ENCODE data around the gene NEK11.
A peak's percentile ranks its signal among the peaks of the same experiment; 100 is the strongest.
"Not testable (repeated sequence)": the region's sequence is repeated elsewhere in the genome, so short reads cannot be mapped to it uniquely, and the experiment has no call there.

The NEK11 gene

DNA sequence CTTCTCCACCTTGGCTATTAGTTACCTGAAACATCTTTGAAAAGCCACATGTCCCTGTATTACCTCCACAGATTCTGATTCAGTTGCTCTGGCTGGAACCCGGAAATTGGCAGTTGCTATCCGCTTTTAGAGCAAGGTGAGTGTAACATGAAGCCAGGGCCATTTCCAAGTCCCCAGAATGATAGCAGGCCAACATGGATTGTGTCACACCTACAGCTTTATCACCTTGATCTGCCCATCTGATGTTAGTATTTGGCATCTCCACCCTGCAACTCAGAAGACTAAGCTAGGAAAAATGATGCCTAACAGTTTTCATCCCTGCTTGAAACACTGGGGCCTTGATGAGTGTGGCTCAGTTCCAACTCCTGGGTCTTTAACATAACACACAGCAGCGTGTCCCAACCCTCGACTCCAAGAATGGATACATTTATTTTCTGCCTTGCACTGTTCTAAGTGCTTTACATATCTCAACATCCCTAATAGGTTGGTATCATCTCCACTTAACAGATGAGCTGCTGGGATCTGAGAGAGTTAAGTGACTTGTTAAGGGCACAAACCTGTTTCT lies 333.6 kb downstream of the NEK11 start:
- DNase-seq (ENCODE audit: low spot score) = no peak

DNA sequence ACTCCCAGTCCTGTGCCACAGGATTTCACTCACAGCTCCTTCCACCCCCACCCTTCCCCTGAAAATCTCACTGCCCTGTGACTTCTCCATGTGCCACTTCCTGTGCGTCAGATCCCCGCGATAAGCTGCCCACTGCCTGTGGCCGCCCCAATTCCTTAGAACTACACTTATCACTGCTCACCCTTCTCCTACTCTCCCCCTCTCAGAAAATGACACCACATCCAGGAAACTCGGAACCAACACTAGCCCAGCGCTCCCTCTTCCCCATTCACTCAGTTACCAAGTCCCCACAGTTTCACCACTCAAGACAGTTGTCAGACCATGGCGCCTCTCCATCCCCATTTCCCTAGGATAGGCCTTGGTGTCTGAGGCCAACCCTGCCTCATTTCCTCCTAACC lies 334.4 kb downstream of the NEK11 start:
- not testable (repeated sequence) for DNase-seq (ENCODE audit: low spot score)

DNA sequence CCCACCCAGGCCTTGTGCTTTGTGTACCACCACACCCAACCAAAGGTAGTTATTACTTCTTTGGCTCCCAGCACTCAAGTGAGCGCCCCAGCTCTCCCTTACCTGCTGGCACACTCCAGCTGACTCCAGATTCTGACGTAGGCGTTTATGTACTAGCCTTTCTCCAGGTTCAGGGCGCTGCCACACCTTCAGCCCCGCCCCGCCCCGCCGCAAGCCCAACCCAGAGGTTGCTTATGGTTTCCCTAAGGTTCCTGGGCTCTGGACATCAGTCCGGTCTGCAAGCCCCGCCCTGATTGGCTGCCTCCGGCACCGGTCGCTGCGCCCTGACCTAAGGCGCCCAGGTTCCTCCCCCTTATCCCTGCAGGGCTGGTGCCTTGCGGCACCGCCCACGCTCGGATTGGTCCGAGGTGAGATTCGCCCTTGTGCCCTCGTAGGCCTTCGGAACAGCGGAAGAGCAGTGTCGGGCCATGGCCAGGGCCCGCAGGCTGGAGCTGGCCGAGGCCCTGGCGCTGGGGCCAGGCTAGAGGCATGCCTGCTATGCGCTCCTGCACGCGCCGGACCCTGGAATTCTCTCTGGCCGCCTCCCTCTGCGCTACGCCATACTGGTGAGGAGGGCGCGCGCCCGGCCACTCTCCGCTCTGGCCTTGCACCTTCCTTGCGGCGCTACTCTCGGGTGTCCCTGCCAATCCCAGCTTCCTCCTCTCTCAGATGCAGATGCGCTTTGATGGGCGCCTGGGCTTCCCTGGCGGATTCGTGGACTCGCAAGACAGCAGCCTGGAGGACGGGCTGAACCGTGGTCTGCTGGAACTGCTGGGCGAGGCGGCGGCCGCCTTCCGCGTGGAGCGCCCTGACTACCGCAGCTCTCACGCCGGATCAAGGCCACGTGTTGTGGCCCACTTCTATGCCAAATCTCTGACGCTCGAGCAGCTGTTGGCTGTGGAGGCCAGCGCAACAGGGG lies 335.1 kb downstream of the NEK11 start:
- peak; percentile 30 for DNase-seq (ENCODE audit: low spot score)

DNA sequence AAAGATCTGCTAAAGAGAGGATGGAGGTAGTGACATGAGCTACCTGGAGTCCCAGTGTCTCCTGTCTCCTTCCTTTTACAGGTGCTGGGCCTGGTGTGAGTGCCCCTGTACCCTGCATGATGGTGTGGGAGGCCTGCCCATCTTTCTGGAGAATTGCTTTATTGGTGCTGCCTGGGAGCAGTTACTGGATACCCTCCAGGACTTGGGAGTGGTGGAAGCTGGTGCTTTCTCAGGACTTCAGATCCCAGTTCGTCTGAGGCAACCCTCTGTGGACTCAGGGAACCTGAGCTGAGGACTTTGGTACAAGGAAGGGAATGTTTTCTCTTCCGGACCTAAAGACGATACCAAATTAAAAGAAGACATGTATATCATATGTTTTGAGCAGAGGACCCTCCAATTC lies 336.6 kb downstream of the NEK11 start:
- DNase-seq (ENCODE audit: low spot score) = no peak

DNA sequence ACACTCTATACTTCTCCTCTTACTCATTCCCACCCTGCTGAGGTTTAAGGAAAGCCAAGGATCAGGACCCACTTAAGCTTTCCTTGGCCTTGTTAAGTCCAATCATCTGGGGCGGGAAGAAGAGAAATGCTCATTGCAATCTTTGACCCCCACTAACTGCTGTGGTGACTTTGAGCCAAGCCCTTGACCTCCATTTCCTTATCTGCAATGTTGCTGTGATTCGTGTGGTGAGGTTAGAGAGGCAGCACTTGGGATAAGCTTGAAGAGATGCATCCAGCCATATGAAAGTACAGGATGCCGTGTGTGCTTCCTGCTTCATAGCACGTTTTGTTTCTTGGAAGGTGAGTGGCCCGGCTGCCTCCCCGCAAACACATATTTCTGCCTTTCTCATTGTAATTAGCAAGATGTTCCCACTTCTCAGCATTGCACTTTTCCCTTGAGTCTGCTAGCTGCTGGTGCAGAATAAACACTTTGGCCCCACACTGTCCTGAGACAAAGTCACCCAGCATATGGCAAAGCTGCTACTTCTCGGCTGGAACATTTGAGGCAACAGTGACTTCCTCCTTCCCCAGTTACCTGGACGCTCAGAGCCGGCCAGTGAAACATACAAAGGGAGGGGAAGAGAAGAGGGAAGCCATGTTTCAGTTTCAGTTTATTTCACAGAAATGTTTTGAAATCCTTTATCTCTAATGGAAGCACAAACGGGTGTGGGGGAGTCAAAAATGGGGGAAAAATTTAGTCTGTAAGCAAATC lies 344.4 kb downstream of the NEK11 start:
- no peak for DNase-seq (ENCODE audit: low spot score)

DNA sequence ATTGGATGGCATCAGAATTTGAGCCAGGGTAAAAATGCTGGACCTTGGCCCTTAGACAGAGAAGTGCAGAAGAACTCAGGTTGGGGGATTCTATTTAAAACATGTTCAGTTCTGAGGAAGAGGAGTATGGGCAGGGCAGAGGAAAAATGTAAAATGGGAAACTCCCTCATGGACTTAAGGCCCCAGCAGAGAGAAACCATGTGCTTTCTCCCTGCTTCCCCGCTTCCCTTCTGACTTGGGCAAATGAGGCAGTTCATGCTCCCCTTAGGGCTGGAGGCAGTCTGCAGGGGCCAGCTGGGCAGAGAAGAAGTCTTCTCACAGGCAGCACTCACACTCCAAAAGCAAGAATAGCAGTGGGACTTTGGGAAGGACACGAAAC lies 345.0 kb downstream of the NEK11 start:
- DNase-seq (ENCODE audit: low spot score) = no peak

DNA sequence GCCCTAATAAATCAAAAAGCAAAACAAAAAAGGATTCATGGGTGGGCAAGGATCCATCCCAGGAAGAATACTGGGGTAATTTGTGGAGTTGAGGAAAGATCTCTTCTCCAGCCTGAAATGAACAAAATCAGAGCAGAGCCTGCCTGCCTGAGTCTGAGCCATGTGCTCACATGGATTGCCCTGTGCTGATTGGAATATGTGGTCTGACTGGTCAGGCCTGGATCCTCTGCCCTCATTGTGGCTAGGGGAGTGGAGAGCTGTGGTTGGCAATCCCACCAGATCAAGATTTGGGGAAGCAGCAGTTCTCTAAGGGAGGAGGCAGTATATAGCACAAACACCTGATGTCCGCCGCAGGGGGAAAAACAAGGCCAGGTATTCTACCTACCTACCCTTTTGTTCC lies 348.1 kb downstream of the NEK11 start:
- no peak for DNase-seq (ENCODE audit: low spot score)

DNA sequence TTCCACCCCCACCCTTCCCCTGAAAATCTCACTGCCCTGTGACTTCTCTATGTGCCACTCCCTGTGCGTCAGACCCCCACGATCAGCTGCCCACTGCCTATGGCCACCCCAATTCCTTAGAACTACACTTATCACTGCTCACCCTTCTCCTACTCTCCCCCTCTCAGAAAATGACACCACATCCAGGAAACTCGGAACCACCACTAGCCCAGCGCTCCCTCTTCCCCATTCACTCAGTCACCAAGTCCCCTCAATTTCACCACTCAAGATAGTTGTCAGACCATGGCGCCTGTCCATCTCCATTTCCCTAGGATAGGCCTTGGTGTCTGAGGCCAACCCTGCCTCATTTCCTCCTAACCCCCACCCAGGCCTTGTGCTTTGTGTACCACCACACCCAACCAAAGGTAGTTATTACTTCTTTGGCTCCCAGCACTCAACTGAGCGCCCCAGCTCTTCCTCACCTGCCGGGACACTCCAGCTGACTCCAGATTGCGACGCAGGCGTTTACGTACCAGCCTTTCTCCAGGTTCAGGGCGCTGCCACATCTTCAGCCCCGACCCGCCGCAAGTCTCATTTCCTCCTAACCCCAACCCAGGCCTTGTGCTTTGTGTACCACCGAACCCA lies 354.3 kb downstream of the NEK11 start:
- DNase-seq (ENCODE audit: low spot score) = not testable (repeated sequence)

DNA sequence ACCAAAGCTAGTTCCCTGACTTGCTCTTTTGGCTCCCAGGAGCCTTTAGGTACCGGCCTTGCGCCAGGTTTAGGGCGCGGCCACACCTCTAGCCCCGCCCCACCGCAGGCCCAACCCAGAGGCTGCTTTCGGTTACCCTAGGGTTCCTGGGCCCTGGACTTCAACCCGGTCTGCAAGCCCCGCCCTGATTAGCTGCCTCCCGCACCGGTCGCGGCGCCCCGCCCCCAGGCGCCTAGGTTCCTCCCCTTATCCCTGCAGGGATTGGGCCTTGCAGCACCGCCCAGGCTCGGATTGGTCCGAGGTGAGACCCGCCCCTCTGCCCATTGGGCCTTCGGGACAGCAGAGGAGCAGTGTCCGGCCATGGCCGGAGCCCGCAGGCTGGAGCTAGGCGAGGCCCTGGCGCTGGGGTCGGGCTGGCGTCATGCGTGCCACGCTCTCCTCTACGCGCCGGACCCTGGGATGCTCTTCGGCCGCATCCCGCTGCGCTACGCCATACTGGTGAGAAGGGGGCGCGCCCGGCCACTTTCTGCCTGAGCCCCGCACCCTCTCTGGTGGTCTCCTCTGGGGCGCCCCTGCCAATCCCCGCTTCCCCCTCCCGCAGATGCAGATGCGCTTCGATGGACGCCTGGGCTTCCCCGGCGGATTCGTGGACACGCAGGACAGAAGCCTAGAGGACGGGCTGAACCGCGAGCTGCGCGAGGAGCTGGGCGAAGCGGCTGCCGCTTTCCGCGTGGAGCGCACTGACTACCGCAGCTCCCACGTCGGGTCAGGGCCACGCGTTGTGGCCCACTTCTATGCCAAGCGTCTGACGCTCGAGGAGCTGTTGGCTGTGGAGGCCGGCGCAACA lies 355.0 kb downstream of the NEK11 start, which contains the start of gene NUDT16:
NUDT16 (plus strand) TSS at position 330 of the 847 bp plus-strand sequence; CDS start at position 361, 31 bp downstream.
- peak; percentile 89 for DNase-seq (ENCODE audit: low spot score)

DNA sequence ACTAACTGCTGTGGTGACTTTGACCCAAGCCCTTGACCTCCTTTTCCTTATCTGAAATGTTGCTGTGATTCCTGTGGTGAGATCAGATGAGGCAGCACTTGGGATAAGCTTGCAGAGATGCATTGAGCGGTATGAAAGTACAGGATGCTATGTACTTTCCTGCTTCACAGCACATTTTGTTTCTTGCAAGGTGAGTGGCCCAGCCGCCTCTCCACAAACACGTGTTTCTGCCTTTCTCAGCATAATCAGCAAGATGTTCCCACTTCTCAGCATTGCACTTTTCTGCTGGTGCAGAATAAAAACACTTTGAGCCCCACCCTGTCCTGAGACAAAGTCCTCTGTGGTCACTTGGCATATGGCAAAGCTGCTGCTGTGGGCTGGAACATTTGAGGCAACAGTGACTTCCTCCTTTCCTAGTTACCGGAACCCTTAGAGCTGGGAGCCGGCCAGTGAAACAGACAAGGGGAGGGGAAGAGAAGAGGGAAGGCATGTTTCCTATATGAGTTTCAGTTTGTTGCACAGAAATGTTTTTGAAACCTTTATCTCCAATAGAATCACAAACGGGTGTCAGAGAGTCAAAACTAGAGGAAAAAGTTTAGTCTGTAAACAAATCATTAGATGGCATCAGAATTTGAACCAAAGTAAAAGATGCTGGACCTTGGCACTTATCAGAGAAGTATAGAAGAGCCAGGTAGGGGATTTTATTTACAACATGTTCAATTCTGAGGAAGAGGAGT lies 359.9 kb downstream of the NEK11 start:
- no peak for DNase-seq (ENCODE audit: low spot score)

DNA sequence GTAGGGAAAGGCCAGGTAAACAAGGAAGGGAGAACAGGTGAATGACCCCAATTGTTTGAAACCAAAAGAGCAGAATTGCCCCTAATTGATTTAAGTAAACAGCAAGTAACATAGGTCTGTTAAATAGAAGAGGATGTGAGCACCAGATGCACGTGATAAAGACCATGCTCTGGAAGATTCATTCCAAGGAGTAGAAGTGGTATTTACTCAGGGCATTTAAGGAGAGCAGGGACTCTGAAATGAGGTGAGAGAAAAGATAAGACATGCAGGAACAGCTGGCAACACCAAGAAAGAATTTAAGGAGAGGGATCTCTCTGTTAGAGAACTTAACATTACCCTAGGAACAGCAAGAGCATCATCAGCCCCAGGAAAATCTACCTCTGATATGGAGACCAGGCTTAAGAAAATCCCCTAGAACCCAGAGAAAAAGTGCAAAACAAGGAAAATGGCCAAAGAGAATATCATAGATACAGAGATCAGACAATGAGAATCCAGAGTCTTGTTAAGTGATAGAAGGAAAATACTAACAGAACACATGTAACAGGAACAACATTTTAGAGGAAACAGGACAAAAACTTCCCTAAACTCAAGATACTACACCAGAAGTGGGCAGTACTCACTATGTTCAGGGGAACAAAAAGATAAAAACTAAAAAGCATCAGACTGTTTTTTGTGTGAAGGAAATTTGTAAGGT lies 361.3 kb downstream of the NEK11 start:
- DNase-seq (ENCODE audit: low spot score) = no peak

DNA sequence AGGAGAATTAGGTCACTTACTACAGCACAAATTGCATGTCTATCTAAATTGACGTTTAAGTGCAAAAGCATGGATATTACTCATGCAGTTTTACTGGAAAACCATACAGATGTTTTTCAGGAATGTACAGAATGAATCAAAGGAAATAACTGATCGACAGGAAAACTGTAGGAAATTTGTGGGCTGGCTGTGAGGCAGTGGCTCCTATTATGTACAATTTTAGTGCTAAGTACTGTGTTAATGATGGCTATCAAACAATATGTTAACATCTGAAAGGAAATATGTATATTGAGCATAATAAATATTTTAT lies 361.8 kb downstream of the NEK11 start:
- no peak for DNase-seq (ENCODE audit: low spot score)

DNA sequence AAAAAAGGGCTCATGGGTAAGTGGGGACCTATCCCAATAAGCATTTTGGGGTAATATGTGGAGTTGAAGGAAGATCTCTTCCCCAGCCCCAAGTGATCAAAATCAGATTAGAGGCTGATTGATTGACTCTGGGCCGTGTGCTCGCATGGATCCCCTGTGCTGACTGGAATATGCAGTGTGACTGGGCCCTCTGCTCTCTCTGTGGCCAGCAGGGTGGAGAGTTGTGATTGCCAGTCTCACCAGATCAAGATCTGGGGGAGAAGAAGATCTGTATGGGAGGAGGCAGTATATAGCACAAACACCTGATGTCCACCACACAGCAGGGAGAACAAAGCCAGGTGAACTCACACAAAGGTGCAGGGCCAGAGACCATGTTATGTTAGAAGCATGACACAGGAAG lies 363.7 kb downstream of the NEK11 start:
- no peak for DNase-seq (ENCODE audit: low spot score)

DNA sequence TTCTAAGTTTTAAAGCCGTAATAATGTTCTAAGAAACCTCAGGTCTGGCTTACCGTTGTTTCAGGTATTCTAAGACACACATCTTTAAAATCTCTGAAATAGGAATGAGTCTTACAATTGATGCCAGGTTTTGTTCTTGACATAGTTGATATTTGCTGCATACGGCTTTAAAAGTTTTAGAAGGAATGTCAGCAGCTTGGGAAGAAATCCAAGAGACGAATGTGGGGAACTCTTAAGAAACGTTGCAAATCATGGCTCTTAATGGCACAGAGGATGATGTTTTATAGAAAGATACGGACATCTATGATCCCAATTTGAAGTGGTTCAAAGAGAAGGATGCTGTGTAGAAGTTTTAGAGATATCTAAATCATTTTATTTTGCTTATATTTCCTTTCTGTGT lies 366.4 kb downstream of the NEK11 start:
- no peak for DNase-seq (ENCODE audit: low spot score)

DNA sequence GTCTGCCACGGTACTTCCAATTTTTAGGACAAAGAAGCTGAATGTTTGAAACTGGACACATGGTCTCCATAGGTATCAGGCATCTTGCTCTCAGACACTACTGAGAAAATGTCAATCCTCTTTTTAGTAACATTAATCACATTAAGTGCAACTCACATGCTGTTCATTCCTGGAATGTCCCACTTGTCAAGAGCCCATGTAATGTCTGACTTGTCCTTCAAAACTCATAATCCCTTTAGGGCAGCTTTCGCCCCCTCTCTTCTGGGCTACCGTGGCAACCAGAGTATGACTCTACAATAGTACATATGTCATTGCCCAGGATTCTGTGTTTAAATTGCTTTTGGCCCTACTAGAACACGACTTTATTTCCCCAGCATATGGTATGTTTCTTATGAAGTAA lies 367.2 kb downstream of the NEK11 start:
- no peak for DNase-seq (ENCODE audit: low spot score)

DNA sequence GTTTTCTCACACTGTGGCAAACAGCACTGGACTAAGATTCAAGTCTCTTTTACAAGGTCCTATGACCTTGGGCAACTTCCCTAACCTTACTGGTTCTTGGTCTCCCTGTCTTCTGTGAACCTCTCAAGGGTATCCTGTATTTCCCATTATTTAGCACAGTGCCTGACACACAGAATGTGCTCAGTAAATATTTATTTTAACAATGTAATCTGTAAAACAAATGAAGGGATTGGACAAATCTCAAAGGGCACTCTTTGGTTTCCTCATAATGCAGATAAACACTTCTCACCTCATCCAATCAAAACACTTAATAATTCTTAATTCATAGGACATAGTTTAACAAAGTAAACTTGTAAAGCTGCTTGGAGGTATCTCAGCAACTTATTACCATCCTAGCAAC lies 367.7 kb downstream of the NEK11 start:
- no peak for DNase-seq (ENCODE audit: low spot score)

DNA sequence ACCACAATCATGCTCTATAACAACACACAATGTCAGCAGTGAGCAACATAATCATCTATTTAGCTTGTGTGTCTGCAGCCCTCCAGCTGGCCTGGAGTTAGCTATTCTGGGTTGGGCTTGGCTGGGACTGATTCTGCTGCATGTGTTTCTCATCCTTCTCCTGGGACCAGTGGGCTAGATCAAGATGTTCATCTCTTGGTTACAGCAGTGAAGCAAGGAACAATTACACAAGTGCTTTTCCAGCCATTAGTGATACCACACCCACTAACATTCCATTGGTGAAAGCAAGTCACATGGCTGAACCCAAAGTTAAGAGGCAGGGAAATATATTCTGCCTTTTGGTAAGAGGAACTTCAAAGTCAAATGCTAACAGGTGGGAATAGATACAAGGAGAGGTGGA lies 369.5 kb downstream of the NEK11 start:
- DNase-seq (ENCODE audit: low spot score) = no peak

DNA sequence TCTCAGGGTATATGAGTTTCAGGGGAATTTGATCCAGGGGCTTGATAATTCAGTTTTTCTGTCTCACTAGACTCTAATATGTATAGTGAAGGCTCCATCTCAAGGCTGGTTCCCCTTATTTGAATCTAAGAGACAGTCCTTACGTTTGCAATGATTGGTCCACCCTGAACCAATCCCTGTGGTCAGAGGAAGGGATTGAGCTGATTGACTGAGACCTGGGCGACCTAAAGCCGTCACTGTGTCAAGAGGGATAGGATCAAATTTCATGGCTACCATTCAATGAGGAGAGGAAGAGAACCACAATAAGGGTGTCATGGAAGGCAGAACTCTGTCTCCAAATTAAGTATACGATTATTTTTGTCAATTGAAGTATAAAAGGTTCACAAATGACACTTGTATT lies 371.2 kb downstream of the NEK11 start:
- DNase-seq (ENCODE audit: low spot score) = no peak
